Stimulated activated CD4-positive, alpha-beta T cell treated with anti-CD3 and anti-CD28 coated beads, Interleukin-1b, Interleukin-23, amount 100 ng/mL, for 24 hours (primary cell): ENCODE data around the gene C2orf92.
A peak's percentile ranks its signal among the peaks of the same experiment; 100 is the strongest.

Experiments
- DNase-seq, 4 experiments: peaks; one replicate each; pipeline ENCODE4 v3.0.0-alpha.2; 2020; ENCODE audit warnings: low read depth in 4 of 4, low spot score in 1 of 4

C2orf92 gene

DNA sequence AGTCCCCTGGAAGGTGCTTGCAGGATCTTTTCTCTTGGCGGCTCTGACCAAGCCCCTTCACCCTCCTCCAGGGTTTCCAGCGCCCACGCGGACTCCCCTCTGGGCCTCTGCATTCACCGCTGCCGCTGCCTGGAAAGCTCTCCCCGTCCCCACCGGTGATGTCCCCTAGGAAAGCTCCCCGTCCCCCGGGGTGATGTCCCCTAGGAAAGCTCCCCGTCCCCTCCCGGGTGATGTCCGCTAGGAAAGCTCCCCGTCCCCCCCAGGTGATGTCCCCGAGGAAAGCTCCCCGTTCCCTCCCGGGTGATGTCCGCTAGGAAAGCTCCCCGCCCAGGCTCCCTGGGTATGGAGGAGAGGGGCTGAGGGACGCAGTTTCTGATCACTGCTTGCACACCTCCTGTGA lies 71.7 kb downstream of the C2orf92 start:
- no peak for DNase-seq

DNA sequence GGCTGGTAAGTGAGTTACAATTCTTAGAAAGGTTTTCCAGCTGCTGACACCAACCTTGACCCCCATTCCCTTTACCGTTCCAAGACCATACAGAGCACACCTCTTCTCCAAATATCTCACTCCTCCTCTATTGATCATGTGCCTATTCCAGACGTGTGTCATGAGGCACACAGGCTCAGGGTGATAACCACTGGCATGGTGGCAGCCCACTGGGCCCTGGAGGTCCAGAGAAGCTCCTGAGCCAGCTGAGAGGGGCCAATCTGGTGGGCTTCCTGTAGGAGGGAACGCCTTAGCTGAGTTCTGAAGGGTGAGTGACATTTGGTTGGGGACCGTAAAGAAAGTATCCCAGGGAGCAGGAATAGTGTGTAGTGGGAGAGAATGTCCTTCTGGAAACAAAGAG lies 72.2 kb downstream of the C2orf92 start:
- no peak for DNase-seq

DNA sequence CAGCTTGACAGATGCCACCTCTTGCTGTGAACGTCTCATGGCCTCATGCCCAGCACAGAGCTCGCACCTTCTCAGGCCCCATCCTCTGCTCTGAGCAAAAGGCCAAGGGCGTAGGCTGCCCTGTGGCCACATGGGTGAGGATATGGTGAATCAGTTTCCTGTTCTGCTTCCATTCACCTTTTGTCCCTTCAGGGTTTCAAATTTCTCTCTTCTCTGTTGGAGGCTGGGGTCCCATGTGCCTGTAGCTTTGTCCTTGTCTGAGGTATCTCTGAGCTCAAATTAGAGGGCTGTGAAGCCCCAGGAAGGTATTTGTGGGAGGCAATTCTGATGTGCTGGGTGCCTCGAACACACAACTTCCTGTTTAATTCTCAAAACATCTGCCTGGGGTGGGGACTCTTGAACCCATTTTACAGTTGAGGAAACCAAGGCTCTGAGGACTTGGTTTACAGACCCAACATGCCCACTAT lies 72.9 kb downstream of the C2orf92 start:
- DNase-seq, result no peak

DNA sequence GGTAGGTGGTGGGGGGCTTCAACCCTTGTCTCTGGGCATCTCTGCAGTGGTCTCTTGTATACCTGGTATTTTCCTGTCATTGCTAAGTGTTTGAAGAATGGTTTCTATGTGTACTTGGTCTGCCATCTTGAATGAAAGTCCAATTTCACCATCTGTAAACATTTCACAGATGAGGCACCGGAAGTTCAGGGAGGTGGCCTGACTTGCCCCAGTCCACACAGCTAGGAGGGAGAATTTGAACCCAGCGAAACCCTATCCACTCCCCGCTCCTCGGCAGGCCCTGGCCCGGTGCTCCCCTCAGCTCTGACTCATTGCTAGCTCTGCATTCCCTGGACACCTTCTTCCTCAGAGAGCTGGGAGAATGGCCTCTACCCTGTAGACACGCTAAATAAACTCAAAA lies 74.4 kb downstream of the C2orf92 start:
- no peak for DNase-seq

DNA sequence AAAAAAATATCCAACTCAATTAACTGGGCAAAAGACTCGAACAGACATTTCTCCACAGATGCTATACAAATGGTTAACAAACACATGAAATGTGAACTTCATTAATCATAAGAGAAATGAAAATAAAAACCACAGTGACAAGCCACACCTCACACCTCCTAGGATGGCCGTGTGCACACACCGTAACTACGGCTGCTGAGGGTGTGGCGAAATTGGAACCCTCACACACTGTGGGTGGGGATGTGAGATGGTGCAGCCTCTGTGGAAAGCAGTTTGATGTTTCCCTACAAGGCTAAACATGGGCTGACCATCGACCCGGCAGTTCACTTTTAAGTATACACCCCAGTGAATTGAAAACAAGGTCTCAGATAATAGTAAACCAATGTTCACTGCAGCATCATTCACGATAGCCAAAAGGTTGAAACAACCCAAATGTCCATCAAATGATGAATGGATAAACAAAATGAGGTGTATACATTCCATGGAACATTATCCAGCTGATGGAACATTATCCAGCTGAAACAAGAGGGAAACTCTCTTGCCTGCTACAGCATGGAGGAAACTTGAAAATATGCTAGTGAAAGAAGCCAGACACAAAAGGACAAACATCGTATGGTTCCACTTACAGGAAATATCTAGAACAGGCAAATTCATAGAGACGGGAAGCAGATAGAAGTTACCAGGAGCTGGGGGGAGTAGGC lies 76.1 kb downstream of the C2orf92 start:
- DNase-seq, result peak in 2 of 4 experiments; percentile 25 to 32

DNA sequence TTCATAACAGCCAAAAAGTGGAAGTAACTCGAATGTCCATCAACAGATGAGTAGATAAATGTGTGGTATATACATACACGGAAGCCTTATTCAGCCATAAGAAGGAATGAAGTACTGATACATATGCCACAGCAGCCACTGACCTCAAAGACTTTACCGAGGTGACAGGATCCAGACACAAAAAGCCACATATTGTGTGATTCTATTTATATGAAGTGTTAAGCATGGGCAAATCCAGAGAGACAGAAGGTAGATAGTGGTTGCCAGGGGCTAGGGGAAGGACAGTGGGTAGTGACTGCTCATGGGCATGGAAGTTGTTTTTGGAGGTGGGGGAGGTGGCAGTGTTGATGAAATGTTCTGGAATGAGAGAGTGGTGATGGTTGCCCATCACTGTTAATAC lies 77.8 kb downstream of the C2orf92 start:
- DNase-seq, result no peak

DNA sequence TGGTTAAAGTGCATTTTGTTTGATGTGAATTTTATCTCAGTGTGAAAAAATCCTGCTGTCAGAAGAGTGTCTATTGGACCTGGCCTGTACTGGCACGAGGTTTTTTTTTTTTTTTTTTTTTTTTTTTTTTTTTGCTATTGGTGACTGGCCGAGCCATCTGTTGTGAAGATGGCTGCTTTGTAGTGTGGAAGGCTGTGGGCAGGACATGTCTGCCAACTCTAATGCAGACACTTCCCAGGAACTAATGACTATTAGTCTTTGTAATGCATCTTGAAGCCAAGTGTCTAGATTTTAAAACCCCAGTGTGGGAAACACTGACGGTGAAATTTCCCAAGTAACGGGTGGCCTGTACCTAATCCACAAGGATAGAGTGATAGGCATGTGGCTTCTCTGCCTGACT lies 78.2 kb downstream of the C2orf92 start:
- DNase-seq, result no peak

DNA sequence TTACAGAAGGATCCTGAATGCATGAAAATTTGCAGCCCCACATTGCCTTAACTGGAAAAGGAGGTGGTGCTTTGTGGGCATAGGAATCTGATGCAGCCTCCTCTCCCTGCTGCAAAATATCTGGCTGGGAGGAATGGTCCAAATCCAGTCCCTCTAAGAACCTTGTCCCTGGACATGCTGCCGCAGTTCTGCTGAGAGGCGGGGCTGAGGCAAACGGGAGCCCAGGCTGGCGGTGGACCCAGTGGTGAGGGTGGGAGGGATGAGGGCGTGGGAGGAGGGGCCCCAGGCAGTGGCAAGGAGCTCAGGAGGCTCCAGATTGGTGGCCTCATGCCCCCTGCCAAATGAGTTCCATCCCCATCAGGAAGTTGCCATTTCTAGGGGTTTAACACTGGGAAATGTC lies 80.1 kb downstream of the C2orf92 start:
- no peak for DNase-seq

DNA sequence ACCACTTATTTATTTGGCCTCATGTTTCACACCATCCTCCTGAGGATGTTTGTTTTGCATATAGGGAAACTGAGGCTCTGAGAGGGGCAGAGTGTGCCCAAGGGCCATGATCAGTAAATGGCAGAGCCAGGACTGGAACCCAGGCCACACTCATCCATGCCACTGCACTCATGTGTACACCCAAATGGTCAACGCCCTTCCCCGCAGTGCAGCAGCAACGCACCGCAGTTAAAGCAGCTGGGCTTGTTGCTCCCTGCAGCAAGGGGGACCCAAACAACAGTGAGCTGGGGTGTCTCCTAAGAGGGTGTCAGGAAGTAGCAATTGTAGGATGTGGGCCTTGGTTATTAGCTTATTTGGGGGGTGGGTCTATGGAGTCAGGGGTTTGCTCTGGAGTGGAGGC lies 80.5 kb downstream of the C2orf92 start:
- no peak for DNase-seq

DNA sequence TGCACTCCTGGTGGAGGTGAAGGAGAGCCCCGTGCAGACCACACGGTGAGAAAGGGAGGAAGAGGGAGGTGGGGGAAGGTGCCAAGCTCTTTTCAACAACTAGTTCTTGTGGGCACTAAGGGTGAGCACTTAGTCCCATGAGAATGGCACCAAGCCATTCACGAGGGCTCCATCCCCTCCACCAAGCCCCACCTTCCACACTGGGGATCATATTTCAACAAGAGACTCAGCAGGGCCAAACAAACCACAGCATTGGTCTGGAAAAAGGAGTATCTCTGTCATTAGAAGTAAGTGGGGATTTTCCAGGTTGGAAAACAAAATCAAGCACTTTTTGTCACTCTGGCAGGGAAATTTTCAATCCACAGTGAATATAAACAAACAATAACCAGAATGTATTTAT lies 82.2 kb downstream of the C2orf92 start:
- no peak for DNase-seq
